GM10266 (cell line): ENCODE measurements around the gene HIVEP1.
"Not testable (repeated sequence)": the region's sequence is repeated elsewhere in the genome, so short reads cannot be mapped to it uniquely, and the experiment has no call there.

Source experiments
- DNase-seq: peaks from one replicate; pipeline ENCODE4 v3.0.0; 2012; ENCODE audit errors: extremely low spot score
- TF ChIP-seq, protein P1 (sequence below): IDR thresholded peaks from 2 replicates; pipeline ENCODE4 v1.5.1; 2012; ENCODE audit warnings: mild to moderate bottlenecking, low read depth; ENCODE audit not compliant: control insufficient read depth, insufficient read depth; ENCODE audit errors: missing control alignments

Gene HIVEP1

GRCh38 chr6:12105271-12105670 is 93.2 kb downstream of the HIVEP1 start:
- TF ChIP-seq, protein P1, sequence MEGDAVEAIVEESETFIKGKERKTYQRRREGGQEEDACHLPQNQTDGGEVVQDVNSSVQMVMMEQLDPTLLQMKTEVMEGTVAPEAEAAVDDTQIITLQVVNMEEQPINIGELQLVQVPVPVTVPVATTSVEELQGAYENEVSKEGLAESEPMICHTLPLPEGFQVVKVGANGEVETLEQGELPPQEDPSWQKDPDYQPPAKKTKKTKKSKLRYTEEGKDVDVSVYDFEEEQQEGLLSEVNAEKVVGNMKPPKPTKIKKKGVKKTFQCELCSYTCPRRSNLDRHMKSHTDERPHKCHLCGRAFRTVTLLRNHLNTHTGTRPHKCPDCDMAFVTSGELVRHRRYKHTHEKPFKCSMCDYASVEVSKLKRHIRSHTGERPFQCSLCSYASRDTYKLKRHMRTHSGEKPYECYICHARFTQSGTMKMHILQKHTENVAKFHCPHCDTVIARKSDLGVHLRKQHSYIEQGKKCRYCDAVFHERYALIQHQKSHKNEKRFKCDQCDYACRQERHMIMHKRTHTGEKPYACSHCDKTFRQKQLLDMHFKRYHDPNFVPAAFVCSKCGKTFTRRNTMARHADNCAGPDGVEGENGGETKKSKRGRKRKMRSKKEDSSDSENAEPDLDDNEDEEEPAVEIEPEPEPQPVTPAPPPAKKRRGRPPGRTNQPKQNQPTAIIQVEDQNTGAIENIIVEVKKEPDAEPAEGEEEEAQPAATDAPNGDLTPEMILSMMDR, result no peak
- no peak for DNase-seq

DNA sequence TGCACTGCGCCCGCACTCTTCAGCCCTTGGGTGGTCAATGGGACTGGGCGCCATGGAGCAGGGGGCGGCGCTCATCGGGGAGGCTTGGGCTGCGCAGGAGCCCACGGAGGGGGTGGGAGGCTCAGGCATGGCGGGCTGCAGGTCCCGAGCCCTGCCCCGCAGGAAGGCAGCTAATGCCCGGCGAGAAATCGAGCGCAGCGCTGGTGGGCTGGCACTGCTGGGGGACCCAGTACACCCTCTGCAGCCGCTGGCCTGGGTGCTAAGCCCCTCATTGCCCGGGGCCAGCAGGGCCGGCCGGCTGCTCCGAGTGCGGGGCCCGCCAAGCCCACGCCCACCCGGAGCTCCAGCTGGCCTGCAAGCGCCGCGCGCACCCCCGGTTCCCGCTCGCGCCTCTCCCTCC is 96.3 kb downstream of the HIVEP1 start:
- not testable (repeated sequence) for DNase-seq

DNA sequence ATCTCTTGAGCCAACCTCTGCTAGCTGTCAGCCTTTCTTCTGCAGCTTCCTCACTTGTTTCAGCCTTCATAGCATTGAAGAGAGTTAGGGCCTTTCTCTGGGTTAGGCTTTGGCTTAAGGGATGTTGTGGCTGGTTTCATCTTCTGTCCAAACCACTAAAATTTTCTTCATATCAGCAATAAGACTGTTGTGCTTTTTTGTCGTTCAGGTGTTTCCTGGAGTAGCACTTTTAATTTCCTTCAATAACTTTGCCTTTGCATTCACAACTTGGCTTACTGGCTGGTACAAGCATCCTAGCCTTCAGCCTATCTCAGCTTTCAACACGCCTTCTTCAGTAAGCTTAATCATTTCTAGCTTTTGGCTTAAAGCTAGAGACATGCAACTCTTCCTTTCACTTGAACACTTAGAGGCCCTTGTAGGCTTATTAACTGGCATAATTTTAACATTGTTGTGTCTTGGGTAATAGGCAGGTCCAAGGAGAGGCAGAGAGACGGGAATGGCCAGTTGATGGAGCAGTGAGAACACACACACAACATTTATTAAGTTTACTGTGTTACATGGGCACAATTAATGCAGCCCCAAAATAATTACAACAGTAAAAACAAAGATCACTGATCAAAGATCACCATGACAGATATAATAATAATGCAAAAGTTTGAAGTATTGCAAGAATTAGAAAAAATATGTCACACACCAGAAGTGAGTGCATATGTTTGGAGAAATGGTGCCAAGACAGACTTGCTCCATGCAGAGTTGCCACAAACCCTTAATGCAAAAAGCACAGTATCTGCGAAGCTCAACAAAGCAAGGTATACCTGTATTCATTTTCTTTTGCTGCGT is 98.6 kb downstream of the HIVEP1 start:
- DNase-seq, result no peak
- TF ChIP-seq, protein P1, result no peak

GRCh38 chr6:12111363-12111670 is 99.2 kb downstream of the HIVEP1 start:
- no peak for DNase-seq
- TF ChIP-seq, protein P1, result no peak

DNA sequence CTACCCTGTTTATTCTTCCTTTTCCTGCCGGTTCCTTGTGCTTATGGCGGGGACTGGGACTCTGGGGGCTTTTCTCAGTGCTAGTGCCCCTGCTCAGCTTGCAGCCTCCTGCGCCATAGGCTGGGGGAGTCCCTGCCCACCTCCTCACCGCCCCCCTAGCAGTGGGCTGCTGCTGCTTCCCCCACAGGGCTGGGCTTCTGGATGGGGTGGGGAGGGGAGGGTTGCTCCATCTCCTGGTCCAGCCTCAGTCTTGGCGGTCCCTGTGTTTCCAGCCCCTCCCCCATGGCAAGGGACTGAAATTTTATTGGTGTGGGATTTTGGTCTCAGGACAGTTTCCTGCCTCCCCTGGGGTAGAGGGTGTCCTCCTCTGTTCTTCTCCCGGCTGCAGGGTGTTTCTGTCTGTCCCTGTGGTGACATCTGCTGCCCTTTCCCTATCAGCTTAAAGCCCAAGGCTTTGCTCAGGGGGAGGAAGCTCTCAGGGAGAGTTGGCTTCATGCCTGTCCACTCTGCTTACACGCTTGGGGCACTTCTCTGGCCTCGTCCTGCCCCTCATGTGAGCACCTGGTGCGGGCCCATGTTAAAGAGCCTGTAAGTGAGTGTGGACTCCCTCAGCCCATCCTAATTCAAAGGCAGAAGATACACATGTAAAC is 100.6 kb downstream of the HIVEP1 start:
- DNase-seq, result peak; percentile 30
- TF ChIP-seq, protein P1, result no peak

- TF ChIP-seq, protein P1, result no peak
- peak; percentile 46 for DNase-seq
Observed at GRCh38 chr6:12113190-12113577, 101.1 kb downstream of the HIVEP1 start.

GRCh38 chr6:12114055-12114503 is 102.0 kb downstream of the HIVEP1 start:
- TF ChIP-seq, protein P1, result no peak

More at GRCh38 chr6:12114055-12114503, 102.0 kb downstream of the HIVEP1 start:
- peak; percentile 55 for DNase-seq
